ENCODE data around the gene CPSF4L.
"Not testable (repeated sequence)": the region's sequence is repeated elsewhere in the genome, so short reads cannot be mapped to it uniquely, and the experiment has no call there.

The CPSF4L gene

GRCh38 chr17:73274490-73274889, 12.8 kb upstream of the CPSF4L start:
- H3K4me3 ChIP-seq, result no peak overlapping the region
- no peak overlapping the region for H3K27ac ChIP-seq

- no peak overlapping the region for H3K27ac ChIP-seq
- no peak overlapping the region for H3K4me3 ChIP-seq
Observed at GRCh38 chr17:73272906-73273218, 11.2 kb upstream of the CPSF4L start.

GRCh38 chr17:73271072-73271471, 9.4 kb upstream of the CPSF4L start:
- Histone ChIP-seq H3K4me3 (no peak overlapping the region), H3K27ac (no peak overlapping the region)

GRCh38 chr17:73269791-73270190, 8.1 kb upstream of the CPSF4L start:
- H3K4me3 ChIP-seq, result no peak overlapping the region
- no peak overlapping the region for H3K27ac ChIP-seq

- Histone ChIP-seq H3K27ac (no peak overlapping the region), H3K4me3 (no peak overlapping the region)
Observed at GRCh38 chr17:73269329-73269615, 7.6 kb upstream of the CPSF4L start.

- Histone ChIP-seq H3K4me3 (no peak overlapping the region), H3K27ac (no peak overlapping the region)
Observed at GRCh38 chr17:73268582-73269328, 7.1 kb upstream of the CPSF4L start.

GRCh38 chr17:73267648-73268537, 6.2 kb upstream of the CPSF4L start:
- H3K4me3 ChIP-seq, result no peak overlapping the region
- H3K27ac ChIP-seq, result no peak overlapping the region

GRCh38 chr17:73266796-73267195, 5.1 kb upstream of the CPSF4L start:
- H3K27ac ChIP-seq, result no peak overlapping the region

GRCh38 chr17:73265646-73266640, 4.3 kb upstream of the CPSF4L start:
- no peak overlapping the region for H3K4me3 ChIP-seq
- no peak overlapping the region for H3K27ac ChIP-seq

More at GRCh38 chr17:73266796-73267195, 5.1 kb upstream of the CPSF4L start:
- H3K4me3 ChIP-seq, result no peak overlapping the region

GRCh38 chr17:73264448-73264847, 2.8 kb upstream of the CPSF4L start:
- peak overlapping the region in 1 of 21 experiments; percentile 60 for H3K27ac ChIP-seq
- H3K4me3 ChIP-seq, result not testable (repeated sequence)

GRCh38 chr17:73262676-73263642, 1.3 kb upstream of the CPSF4L start:
- peak overlapping the region in 16 of 21 experiments; percentile 2 to 83 (median 53) for H3K27ac ChIP-seq

GRCh38 chr17:73261952-73262675, 434 bp upstream of the CPSF4L start:
- peak overlapping the region in 19 of 21 experiments; percentile 1 to 83 (median 58) for H3K27ac ChIP-seq
- no peak overlapping the region for H3K4me3 ChIP-seq

More at GRCh38 chr17:73262676-73263642, 1.3 kb upstream of the CPSF4L start:
- no peak overlapping the region for H3K4me3 ChIP-seq

GRCh38 chr17:73257516-73257915, 4.2 kb downstream of the CPSF4L start:
- Histone ChIP-seq H3K4me3 (no peak overlapping the region), H3K27ac (peak overlapping the region in 1 of 21 experiments; percentile 6)

GRCh38 chr17:73256220-73256619, 5.5 kb downstream of the CPSF4L start:
- Histone ChIP-seq H3K4me3 (no peak overlapping the region), H3K27ac (peak overlapping the region in 1 of 21 experiments; percentile 5)

GRCh38 chr17:73255671-73256181, 6.0 kb downstream of the CPSF4L start:
- H3K4me3 ChIP-seq, result no peak overlapping the region
- H3K27ac ChIP-seq, result peak overlapping the region in 1 of 21 experiments; percentile 5

GRCh38 chr17:73251871-73252270, 9.8 kb downstream of the CPSF4L start:
- no peak overlapping the region for H3K4me3 ChIP-seq

GRCh38 chr17:73250851-73251640, 10.6 kb downstream of the CPSF4L start:
- Histone ChIP-seq H3K4me3 (no peak overlapping the region), H3K27ac (no peak overlapping the region)

More at GRCh38 chr17:73251871-73252270, 9.8 kb downstream of the CPSF4L start:
- H3K27ac ChIP-seq, result no peak overlapping the region
